ENCODE results near the gene IL1RL1.

The IL1RL1 gene

DNA sequence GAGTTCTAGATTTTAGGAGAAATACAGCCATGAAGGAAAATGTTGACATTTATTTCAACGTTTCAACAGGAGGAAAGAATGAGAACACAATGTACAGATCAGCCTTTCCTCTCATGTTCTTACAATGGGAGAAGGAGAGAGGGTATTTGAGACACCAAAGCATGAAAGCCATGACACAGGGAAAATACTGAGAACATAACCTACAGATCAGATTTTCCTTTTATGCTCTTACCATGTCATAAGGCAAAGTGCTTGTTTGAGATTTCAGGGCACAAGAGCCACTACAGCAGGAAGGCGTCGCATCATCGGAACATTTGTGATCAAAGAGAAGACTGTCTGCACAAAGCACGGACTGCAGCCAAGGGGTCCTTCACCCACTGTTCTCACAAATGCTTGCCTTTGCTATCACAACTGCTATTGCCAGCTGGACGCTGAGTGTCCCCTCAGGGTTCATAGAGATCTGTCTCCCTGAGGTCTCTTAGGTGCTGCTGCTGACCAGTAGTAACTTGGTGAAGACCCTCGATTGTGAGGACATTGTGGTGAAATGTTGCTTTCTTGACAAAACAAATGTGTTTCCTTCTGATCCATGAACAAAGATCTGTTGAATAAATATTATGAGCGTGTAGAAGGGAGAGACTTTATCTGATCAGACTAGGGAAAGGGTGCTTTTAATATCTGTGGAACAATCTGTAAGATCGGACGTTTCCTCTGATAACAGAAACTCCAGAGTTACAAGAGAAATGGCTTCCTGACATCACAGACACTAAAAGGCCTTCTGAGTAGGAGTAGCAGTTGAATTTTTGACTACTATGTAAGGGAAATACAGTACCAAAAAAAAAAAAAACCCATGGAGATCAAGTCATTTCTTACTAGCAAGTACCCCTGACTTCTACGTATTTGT, 6.4 kb upstream of the IL1RL1 start:
- H3K4me3 ChIP-seq (ENCODE audit: low read depth, low read length): no peak overlapping the region
- TF ChIP-seq, protein P1, sequence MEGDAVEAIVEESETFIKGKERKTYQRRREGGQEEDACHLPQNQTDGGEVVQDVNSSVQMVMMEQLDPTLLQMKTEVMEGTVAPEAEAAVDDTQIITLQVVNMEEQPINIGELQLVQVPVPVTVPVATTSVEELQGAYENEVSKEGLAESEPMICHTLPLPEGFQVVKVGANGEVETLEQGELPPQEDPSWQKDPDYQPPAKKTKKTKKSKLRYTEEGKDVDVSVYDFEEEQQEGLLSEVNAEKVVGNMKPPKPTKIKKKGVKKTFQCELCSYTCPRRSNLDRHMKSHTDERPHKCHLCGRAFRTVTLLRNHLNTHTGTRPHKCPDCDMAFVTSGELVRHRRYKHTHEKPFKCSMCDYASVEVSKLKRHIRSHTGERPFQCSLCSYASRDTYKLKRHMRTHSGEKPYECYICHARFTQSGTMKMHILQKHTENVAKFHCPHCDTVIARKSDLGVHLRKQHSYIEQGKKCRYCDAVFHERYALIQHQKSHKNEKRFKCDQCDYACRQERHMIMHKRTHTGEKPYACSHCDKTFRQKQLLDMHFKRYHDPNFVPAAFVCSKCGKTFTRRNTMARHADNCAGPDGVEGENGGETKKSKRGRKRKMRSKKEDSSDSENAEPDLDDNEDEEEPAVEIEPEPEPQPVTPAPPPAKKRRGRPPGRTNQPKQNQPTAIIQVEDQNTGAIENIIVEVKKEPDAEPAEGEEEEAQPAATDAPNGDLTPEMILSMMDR (IDR thresholded peaks at IDR 0.05; ENCODE audit: insufficient read depth, low read length, missing control alignments): no peak
- CTCF ChIA-PET: no interaction called here
- DNase-seq (ENCODE audit: low read depth, low spot score): no peak
- POLR2A ChIA-PET: no interaction called here

DNA sequence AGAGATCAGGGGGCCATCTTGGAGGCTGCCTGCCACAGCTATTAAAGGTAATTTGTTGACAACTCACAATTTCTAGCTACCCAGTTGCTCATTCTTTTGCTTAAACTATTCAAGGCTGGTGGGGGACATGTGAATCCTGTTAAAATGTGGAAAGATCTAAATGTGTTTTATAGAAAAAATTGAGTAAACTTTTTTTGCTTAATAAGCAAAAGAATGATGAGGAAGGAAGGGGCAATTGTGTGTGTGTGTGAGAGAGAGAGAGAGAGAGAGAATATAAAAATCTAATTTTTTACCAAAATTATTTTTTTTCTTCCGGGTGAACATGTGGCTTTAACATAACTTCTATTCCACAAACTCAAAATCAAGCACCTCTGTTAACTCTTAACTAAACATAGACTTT, 5.2 kb upstream of the IL1RL1 start:
- ChIA-PET CTCF (no interaction called here), POLR2A (no interaction called here)
- no peak overlapping the region for H3K4me3 ChIP-seq (ENCODE audit: low read depth, low read length)
- TF ChIP-seq, protein P1 (IDR thresholded peaks at IDR 0.05; ENCODE audit: insufficient read depth, low read length, missing control alignments): no peak
- no peak for DNase-seq (ENCODE audit: low read depth, low spot score)

GRCh38 chr2:102313025-102313424, 1.7 kb downstream of the IL1RL1 start:
- DNase-seq (ENCODE audit: low read depth, low spot score): peak; percentile 16
- POLR2A ChIA-PET: no interaction called here
- no peak overlapping the region for H3K4me3 ChIP-seq (ENCODE audit: low read depth, low read length)
- TF ChIP-seq, protein P1 (IDR thresholded peaks at IDR 0.05; ENCODE audit: insufficient read depth, low read length, missing control alignments): no peak
- CTCF ChIA-PET: interaction anchor here (1.4 kb wide), 1 partner anchor 43 kb away, joined by 5 read pairs; the partner anchor contains the start of gene IL18R1

- ChIA-PET POLR2A (no interaction called here), CTCF (interaction anchor here (1.4 kb wide), 1 partner anchor 43 kb away, joined by 5 read pairs; the partner anchor contains the start of gene IL18R1)
- TF ChIP-seq, protein P1 (IDR thresholded peaks at IDR 0.05; ENCODE audit: insufficient read depth, low read length, missing control alignments): no peak
- H3K4me3 ChIP-seq (ENCODE audit: low read depth, low read length): no peak overlapping the region
- no peak for DNase-seq (ENCODE audit: low read depth, low spot score)
Observed at GRCh38 chr2:102313471-102313870, 2.1 kb downstream of the IL1RL1 start.

DNA sequence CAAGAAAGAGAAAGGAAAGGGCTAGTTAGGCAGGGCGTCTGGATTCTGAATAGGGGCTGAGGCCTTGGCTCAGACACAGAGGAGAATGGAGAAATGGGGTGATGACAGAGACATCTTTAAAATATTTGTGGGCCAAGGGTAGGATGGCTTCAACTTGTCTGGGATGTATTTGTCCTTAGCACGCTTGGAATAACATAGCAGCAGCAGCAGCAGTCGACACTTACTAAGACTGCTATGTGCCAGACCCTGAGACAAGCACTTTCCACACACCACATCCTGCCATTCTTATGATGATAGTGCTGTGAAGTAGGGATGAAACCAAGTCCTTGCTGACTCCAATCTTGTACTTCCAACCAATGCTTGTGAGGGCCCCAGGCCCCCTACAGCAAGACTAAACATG, 2.6 kb downstream of the IL1RL1 start:
- DNase-seq (ENCODE audit: low read depth, low spot score): no peak
- H3K4me3 ChIP-seq (ENCODE audit: low read depth, low read length): no peak overlapping the region
- ChIA-PET POLR2A (no interaction called here), CTCF (no interaction called here)
- TF ChIP-seq, protein P1 (IDR thresholded peaks at IDR 0.05; ENCODE audit: insufficient read depth, low read length, missing control alignments): no peak

GRCh38 chr2:102315921-102316320, 4.6 kb downstream of the IL1RL1 start:
- ChIA-PET POLR2A (no interaction called here), CTCF (interaction anchor here (1.4 kb wide), 1 partner anchor 15 kb away, joined by 3 read pairs; no protein-coding TSS in a partner anchor)
- no peak for DNase-seq (ENCODE audit: low read depth, low spot score)
- no peak overlapping the region for H3K4me3 ChIP-seq (ENCODE audit: low read depth, low read length)
- TF ChIP-seq, protein P1 (IDR thresholded peaks at IDR 0.05; ENCODE audit: insufficient read depth, low read length, missing control alignments): no peak

Measured in AG04449 (cell line).